A673 (cell line): ENCODE data around the gene CRHR1.

Experiments used
- EZH2 ChIP-seq: fragments of 200-600 bp; sonication (generic); IDR thresholded peaks from 2 replicates; pipeline ENCODE4 v1.6.1; 2017; ENCODE audit warnings: borderline replicate concordance, low read depth, mild to moderate bottlenecking, mixed read lengths, antibody characterized with exemption, low read length; ENCODE audit not compliant: poor library complexity, severe bottlenecking
- TF ChIP-seq, protein P1 (sequence below): fragments of 300-800, 200-600 bp; sonication (generic); conservative IDR thresholded peaks from 2 replicates; pipeline ENCODE4 v1.5.1; 2017; ENCODE audit warnings: low read depth, mild to moderate bottlenecking, antibody characterized with exemption, low read length, moderate library complexity, mixed read lengths

DNA sequence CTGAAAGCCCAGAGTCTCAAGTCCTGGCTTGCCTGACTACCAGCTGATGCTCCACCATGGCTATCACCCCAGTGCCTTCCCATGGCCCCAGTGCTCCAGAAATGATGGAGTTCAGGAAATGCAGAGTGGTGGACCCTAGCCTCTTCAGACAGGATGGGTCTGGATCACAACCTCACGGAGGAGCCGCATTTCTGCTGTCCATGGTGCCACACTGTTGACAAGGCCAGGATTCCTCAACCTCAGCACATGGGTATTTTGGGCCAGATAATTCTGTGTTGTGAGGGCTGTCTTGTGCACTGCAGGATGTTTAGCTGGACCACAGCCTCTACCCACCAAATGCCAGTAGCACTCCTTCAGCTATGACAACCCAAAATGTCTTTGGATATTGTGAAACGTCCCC lies 6.7 kb upstream of the CRHR1 start:
- TF ChIP-seq, protein P1, sequence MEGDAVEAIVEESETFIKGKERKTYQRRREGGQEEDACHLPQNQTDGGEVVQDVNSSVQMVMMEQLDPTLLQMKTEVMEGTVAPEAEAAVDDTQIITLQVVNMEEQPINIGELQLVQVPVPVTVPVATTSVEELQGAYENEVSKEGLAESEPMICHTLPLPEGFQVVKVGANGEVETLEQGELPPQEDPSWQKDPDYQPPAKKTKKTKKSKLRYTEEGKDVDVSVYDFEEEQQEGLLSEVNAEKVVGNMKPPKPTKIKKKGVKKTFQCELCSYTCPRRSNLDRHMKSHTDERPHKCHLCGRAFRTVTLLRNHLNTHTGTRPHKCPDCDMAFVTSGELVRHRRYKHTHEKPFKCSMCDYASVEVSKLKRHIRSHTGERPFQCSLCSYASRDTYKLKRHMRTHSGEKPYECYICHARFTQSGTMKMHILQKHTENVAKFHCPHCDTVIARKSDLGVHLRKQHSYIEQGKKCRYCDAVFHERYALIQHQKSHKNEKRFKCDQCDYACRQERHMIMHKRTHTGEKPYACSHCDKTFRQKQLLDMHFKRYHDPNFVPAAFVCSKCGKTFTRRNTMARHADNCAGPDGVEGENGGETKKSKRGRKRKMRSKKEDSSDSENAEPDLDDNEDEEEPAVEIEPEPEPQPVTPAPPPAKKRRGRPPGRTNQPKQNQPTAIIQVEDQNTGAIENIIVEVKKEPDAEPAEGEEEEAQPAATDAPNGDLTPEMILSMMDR: no peak
- TF ChIP-seq EZH2: no peak
